Aorta (tissue), 5 donors: Measurements from ENCODE around the gene PTPRCAP. TPM values are rescaled to one million over a fixed set of nuclear protein-coding genes. Genes with fewer than 3 reads are reported as not detected.

Experiments used
- ATAC-seq: fragments of 200-7000 bp; cut with Tn5 transposase; one replicate; pipeline ENCODE4 v1.9.1; 2022; ENCODE audit warnings: moderate library complexity; ENCODE audit not compliant: low FRiP score
- DNase-seq, 2 donors: peaks; one replicate each; pipeline ENCODE4 v3.0.0-alpha.2; 2020
- H3K27ac ChIP-seq, 2 donors: one replicate each; pipeline ENCODE4 v1.5.1; 2013; ENCODE audit warnings: low read length in 2 of 2, mild to moderate bottlenecking in 2 of 2, moderate library complexity in 2 of 2, control low read depth in 1 of 2, inconsistent platforms in 1 of 2, low read depth in 1 of 2
- H3K27me3 ChIP-seq, 2 donors: one replicate each; pipeline ENCODE4 v1.6.1; 2013; ENCODE audit warnings: control low read depth in 1 of 2, low read length in 1 of 2, mild to moderate bottlenecking in 1 of 2, moderate library complexity in 1 of 2; ENCODE audit not compliant: insufficient read depth in 2 of 2, control insufficient read depth in 1 of 2
- H3K36me3 ChIP-seq, 2 donors: one replicate each; pipeline ENCODE4 v1.6.1; 2013; ENCODE audit warnings: control low read depth in 1 of 2, low read length in 1 of 2, mild to moderate bottlenecking in 1 of 2; ENCODE audit not compliant: insufficient read depth in 2 of 2, control insufficient read depth in 1 of 2
- H3K4me1 ChIP-seq, 2 donors: one replicate each; pipeline ENCODE4 v1.6.1; 2013; ENCODE audit warnings: low read length in 2 of 2, control low read depth in 1 of 2, mild to moderate bottlenecking in 1 of 2, moderate library complexity in 1 of 2; ENCODE audit not compliant: insufficient read depth in 2 of 2, control insufficient read depth in 1 of 2
- H3K4me3 ChIP-seq, 2 donors: one replicate each; pipeline ENCODE4 v1.5.1; 2013; ENCODE audit warnings: low read length in 2 of 2, control low read depth in 1 of 2, mild to moderate bottlenecking in 1 of 2
- H3K9me3 ChIP-seq: one replicate; pipeline ENCODE4 v1.6.1; 2013; ENCODE audit warnings: mild to moderate bottlenecking, low read length; ENCODE audit not compliant: control insufficient read depth
- WGBS, 2 donors: extraction: QIAGEN DNeasy Blood & Tissue Kit; methylation state at CpG; one replicate each; pipeline ENCODE4 v1.1.7; 2013; 5-methylcytosine and 5-hydroxymethylcytosine counted together
- intact Hi-C, 2 donors: fragments of 100-400 bp; cut with DNase I; formaldehyde crosslinking; loops; one replicate each; pipeline versions ENCODE4 v1.14.2 to v1.15.0; 2022
- polyA plus RNA-seq, 2 donors: library from polyadenylated mRNA; stranded (reverse); fragments of 200-250 nt; gene quantifications; one replicate each; pipeline ENCODE4 v1.2.3, GENCODE V29; 2013
- total RNA-seq, 2 donors: library from RNA; stranded (reverse); fragmentation: NEBNext Ultra II Directional; extraction: Animal tissue kit (Norgen Biotek cat#: 25700); gene quantifications; one replicate each; pipeline ENCODE4 v1.2.1, GENCODE V29; 2021
- donor health status: healthy with polysubstance abuse.
- donor health status: Bipolar disorder and iron deficiency.
- donor health status: DM: no; HTN: no; CAD: no.
- donor health status: DM: no; HTN: no; CAD: no.
- donor health status: DM: yes; HTN: yes; CAD: no.

Gene PTPRCAP
- total and polyA plus RNA-seq, 4 donors, result 2.0 to 13.8 (median 3.8) TPM

DNA sequence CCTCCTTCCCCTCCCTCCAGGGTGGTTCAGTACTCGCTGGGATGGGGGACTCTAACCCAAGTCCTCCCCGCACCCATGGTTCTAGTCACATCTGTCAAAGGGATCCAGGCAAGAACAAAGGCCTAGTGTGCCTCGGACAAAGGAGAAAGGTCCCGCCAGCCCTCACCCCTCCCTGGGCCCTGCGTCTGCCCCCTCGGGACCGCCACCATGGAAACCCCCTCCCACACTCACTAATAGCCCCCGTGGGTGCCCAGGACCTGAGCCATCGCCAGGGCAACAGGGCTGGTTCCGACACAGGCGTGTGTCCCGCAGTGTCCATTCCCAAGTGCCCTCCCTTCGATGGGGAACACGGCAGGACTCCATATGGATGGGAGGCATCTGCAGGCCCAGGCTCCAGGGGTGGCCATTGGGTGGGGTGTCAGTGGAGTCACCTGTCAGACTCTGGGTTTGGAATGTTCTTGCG lies 27.1 kb downstream of the PTPRCAP start:
- 56 to 67% methylated on average over 15 of the region's 15 CpGs for WGBS, 2 donors
- H3K4me3 ChIP-seq, result no peak overlapping the region
- intact Hi-C loops, result no loop called here
- H3K27me3 ChIP-seq, result no peaks in the 10 kb centered on the region
- H3K36me3 ChIP-seq, result no peaks in the 10 kb centered on the region
- DNase-seq (no peak), ATAC-seq (no peak)
- no peaks in the 10 kb centered on the region for H3K4me1 ChIP-seq
- no peaks in the 10 kb centered on the region for H3K9me3 ChIP-seq
- H3K27ac ChIP-seq, result no peak overlapping the region

DNA sequence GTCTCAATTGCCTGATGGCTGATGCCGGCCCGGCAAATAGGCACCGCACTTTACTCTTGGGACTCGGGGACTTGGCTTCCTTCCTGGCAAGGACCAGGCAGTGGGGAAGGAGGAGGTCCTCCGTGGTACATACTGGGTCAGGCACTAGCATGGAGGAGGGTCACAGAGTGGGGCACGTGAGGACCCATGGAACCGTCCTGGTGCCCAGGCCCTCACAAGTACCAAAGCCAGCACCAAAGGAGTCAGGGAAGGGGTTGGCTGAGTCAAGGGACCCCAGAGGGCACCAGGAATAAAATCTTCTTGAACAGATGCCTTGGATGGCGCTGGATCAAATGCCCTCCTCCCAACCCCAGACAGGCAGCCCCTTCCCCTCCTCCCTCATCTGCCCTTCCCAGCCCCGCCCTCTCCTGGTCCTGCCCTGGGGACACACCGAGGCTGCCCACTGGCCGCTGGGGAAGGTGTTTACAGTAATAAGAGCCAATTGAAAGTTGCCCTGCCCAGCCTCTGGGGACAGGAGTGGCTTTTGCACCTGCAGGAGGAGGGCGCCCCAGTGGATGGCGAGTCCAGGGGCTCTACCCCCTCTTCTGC lies 27.6 kb downstream of the PTPRCAP start:
- no peaks in the 10 kb centered on the region for H3K9me3 ChIP-seq
- H3K36me3 ChIP-seq, result no peaks in the 10 kb centered on the region
- H3K4me1 ChIP-seq, result no peaks in the 10 kb centered on the region
- intact Hi-C loops, result no loop called here
- no peak overlapping the region for H3K4me3 ChIP-seq
- peak in 1 of 2 donors; percentile 67 for DNase-seq
- H3K27me3 ChIP-seq, result no peaks in the 10 kb centered on the region
- 8 to 12% methylated on average over 12 to 13 of the region's 13 CpGs for WGBS, 2 donors
- no peak for ATAC-seq
- no peak overlapping the region for H3K27ac ChIP-seq

DNA sequence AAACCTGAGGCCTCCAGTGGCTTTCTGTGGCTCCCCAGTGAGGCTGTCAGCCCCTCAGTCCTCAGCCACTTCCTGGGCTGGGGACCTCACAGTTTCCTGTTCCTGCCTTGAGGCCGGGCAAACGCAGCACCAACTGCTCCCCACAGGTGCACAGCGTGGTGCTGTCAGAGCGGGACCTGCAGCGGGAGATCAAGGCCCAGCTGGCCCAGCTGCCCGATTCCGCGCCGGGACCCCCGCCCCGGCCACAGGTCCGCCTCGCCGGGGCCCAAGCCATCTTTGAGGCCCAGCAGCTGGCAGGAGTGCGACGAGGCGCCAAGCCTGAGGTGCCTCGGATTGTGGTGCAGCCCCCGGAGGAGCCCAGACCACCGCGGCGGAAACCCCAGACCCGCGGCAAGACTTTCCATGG lies 28.2 kb downstream of the PTPRCAP start:
- Histone ChIP-seq H3K4me3 (no peak overlapping the region), H3K27ac (no peak overlapping the region), H3K4me1 (no peaks in the 10 kb centered on the region), H3K9me3 (no peaks in the 10 kb centered on the region), H3K36me3 (no peaks in the 10 kb centered on the region), H3K27me3 (no peaks in the 10 kb centered on the region)
- ATAC-seq (no peak), DNase-seq (peak in 1 of 2 donors; percentile 68)
- WGBS, 2 donors, result 65 to 66% methylated on average over 24 of the region's 24 CpGs
- intact Hi-C loops, result no loop called here

DNA sequence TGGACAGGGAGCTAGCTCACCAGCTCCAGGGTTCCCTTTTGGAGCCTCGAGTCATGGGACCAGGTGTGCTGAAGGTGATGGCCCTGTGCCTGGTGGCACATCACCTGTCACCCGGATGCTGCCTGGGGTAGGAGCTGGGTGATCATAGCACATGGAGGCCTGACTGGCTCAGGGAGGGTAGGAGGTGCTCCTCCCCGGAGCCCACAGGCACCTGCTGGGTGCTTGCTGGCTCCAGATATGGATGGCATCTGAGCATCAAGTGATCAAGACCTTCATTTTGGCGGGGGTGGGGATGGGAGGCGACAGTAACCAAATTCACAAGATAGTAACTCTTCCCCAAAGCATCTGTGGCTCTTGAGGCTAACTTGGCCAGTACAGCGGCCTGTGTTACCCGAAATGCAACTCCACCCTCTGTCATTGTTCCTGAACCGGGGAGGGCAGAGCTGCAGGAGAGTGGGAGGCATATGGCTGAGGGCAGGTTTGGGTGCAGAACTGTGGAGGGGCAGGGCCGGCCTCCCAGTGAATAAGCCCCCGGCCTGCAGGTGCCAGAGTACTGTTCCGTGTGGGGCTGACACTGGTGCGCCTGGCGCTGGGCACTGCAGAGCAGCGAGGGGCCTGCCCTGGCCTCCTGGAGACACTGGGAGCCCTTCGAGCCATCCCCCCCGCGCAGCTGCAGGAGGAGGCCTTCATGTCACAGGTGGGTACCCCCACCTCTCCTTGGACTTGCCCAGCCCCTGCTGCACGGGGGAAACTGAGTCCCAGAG lies 28.9 kb downstream of the PTPRCAP start:
- DNase-seq (peak in 1 of 2 donors; percentile 64), ATAC-seq (no peak)
- intact Hi-C loops, result no loop called here
- Histone ChIP-seq H3K4me1 (no peaks in the 10 kb centered on the region), H3K27me3 (no peaks in the 10 kb centered on the region), H3K9me3 (no peaks in the 10 kb centered on the region), H3K27ac (no peak overlapping the region), H3K36me3 (no peaks in the 10 kb centered on the region), H3K4me3 (no peak overlapping the region)
- 78% methylated on average over 18 of the region's 18 CpGs for WGBS, 2 donors

DNA sequence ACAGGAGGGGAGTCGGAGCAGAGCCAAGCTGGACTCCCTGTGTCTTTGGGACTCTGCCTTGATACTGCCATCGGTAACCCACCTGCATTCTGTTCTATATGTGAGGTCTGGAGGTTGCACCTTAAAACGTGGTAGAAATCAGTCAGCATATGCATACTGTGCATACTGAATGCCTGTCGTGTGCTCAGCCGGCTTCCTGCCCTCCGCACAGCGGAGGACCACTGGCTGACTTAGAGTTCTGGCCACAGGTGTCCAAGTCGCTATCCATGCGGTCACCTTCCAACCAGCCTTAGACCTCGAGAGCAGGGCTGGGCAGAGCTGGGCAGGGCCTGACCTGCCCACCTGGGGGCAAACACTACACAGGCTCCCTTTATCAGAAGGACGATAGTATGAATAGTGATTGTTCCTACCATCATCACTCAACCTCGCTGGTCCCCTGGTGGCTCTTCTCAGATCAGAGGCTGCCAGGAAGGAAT lies 29.8 kb downstream of the PTPRCAP start:
- Histone ChIP-seq H3K9me3 (no peaks in the 10 kb centered on the region), H3K27me3 (no peaks in the 10 kb centered on the region), H3K36me3 (no peaks in the 10 kb centered on the region), H3K4me1 (no peaks in the 10 kb centered on the region), H3K4me3 (no peak overlapping the region), H3K27ac (no peak overlapping the region)
- intact Hi-C loops, result no loop called here
- no peak for ATAC-seq
- WGBS, 2 donors, result 58 to 62% methylated on average over 12 of the region's 12 CpGs
- DNase-seq, result no peak

DNA sequence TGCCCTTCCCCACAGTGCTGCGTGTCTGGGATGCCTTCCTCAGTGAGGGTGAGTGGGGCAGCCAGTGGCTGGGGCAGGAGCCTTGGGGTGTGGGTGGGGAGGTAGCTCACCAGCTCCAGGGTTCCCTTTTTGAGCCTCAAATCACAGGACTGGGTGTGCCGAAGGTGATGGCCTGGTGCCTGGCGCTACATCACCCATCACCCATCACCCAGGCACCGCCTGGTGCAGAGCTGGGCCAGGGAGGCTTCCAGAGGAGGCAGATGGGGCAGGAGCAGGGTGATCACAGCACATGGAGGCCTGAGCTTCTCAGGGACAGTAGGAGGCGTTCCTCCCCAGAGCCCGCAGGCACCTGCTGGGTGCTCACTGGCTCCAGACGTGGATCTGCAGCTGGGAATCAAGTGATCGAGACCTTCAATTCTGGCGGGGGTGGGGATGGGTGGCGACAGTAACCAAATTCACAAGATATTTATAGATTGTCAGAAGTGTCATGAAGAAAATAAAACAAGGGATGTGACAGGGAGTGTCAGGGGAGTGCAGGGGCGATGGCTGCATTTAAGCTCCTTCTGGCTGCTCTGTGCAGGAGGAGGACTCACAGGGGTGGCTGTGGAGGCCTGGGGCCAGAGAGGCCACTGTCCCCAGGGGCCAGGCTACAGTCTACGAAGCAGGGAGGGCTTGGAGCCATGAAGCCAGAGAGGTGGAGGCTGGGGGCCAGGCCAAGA lies 30.4 kb downstream of the PTPRCAP start:
- ATAC-seq (no peak), DNase-seq (peak in 1 of 2 donors; percentile 69)
- H3K4me1 ChIP-seq, result no peaks in the 10 kb centered on the region
- no peak overlapping the region for H3K4me3 ChIP-seq
- intact Hi-C loops, result no loop called here
- no peaks in the 10 kb centered on the region for H3K36me3 ChIP-seq
- no peak overlapping the region for H3K27ac ChIP-seq
- H3K9me3 ChIP-seq, result no peaks in the 10 kb centered on the region
- WGBS, 2 donors, result 40 to 46% methylated on average over 12 of the region's 12 CpGs
- no peaks in the 10 kb centered on the region for H3K27me3 ChIP-seq

DNA sequence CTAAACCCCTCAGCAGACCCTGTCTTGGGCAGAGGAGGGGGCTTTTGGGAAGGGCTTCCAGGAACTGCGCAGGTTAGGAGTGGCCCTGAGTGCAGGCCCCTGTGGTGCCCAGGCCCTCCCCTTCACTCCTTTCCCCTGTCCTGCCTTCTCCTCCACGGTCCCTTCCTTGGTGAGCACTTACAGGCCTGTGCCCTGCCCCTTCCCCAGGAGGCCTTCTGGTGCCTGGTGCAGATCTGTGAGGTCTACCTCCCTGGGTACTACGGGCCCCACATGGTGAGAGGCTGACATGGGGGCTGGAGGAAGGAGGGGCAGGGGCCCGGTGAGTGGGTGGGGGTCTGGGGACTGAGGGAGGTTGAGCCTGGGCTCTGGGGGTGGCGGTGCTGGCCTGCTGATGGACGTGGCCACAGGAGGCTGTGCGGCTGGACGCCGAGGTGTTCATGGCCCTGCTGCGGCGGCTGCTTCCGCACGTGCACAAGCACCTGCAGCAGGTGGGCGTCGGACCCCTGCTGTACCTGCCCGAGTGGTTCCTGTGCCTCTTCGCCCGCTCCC lies 31.0 kb downstream of the PTPRCAP start:
- DNase-seq (peak in 1 of 2 donors; percentile 64), ATAC-seq (no peak)
- H3K4me1 ChIP-seq, result no peaks in the 10 kb centered on the region
- intact Hi-C loops, result no loop called here
- no peaks in the 10 kb centered on the region for H3K27me3 ChIP-seq
- H3K27ac ChIP-seq, result no peak overlapping the region
- no peaks in the 10 kb centered on the region for H3K36me3 ChIP-seq
- no peak overlapping the region for H3K4me3 ChIP-seq
- WGBS, 2 donors, result 80% methylated on average over 9 to 18 of the region's 18 CpGs
- H3K9me3 ChIP-seq, result no peaks in the 10 kb centered on the region

DNA sequence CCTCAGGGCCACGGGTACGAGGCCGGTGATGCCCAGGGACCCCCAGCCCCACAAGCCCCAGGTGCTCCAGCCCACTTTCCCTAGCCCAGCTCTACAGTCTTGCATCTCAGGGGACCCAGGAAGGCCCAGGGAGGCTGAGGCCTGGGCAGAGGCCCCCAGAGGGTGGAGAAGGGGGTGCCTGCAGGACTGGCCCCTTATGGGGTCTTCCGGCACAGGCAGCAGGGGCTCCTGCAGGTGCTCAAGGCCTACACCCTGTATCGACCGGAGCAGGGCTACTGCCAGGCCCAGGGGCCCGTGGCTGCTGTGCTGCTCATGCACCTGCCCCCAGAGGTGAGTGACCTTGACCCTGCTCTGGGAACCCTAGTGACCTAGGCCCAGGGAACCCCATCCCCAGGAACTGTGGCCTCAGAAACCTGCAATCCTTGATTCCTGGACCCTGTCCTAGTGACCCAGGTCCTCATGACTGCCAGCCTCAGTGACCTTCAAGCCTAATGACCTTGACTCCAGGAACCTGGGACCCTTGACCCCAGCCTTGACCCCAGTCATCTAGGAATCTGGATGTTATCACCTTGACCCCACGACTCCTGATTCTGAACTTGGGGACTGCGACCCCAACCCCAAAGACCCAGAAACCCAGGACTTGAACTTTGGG lies 31.7 kb downstream of the PTPRCAP start:
- Histone ChIP-seq H3K27ac (no peak overlapping the region), H3K27me3 (no peaks in the 10 kb centered on the region), H3K4me3 (no peak overlapping the region)

More for the DNA sequence above, 31.7 kb downstream of the PTPRCAP start:
- 82 to 87% methylated on average over 9 of the region's 9 CpGs for WGBS, 2 donors
- Histone ChIP-seq H3K9me3 (no peaks in the 10 kb centered on the region), H3K4me1 (no peaks in the 10 kb centered on the region), H3K36me3 (no peaks in the 10 kb centered on the region)
- ATAC-seq (no peak), DNase-seq (no peak)
- intact Hi-C loops, result no loop called here
